Raji (cell line): ENCODE measurements around the gene WDR43.

ENCODE experiments used
- POLR2A ChIP-seq: IDR thresholded peaks from 2 replicates; pipeline ENCODE4 v1.6.1; 2011; ENCODE audit warnings: low read depth, low read length, control low read depth; ENCODE audit not compliant: insufficient read depth

WDR43 gene, protein sequence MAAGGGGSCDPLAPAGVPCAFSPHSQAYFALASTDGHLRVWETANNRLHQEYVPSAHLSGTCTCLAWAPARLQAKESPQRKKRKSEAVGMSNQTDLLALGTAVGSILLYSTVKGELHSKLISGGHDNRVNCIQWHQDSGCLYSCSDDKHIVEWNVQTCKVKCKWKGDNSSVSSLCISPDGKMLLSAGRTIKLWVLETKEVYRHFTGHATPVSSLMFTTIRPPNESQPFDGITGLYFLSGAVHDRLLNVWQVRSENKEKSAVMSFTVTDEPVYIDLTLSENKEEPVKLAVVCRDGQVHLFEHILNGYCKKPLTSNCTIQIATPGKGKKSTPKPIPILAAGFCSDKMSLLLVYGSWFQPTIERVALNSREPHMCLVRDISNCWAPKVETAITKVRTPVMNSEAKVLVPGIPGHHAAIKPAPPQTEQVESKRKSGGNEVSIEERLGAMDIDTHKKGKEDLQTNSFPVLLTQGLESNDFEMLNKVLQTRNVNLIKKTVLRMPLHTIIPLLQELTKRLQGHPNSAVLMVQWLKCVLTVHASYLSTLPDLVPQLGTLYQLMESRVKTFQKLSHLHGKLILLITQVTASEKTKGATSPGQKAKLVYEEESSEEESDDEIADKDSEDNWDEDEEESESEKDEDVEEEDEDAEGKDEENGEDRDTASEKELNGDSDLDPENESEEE

DNA sequence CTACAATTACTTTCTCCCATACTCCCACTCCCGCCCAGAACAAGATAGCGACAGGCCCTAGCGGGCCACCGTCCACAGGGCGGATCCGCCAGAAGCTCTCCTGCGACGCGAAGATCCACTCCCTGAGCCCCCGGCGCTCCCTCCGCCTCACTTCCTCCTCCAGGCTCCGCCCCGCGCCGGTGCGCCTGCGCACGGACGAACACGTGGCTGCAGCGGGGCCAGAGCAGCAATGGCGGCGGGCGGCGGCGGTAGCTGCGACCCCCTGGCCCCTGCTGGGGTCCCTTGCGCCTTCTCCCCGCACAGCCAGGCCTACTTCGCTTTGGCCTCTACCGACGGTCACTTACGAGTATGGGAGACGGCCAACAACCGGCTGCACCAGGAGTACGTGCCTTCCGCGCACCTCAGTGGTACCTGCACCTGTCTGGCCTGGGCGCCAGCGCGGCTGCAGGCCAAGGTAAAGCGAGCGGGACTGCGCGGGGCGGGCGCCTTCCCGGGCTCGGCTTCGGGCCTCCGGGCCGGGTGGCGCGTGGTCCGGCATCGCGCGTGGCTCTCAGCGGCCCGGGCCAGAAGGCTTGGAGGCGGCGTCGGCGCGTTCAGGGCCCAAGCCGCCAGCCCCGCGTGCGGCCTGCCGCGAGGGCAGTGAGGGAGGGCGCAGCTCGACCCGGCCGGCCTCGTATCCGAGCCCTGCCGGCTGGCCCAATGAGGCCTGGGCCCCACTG is at the start of gene WDR43:
TSS of gene WDR43 (plus strand) at position 198 of the 719 bp plus-strand sequence. CDS start at position 230, 32 bp downstream.
- peak; percentile 84 for TF ChIP-seq POLR2A

DNA sequence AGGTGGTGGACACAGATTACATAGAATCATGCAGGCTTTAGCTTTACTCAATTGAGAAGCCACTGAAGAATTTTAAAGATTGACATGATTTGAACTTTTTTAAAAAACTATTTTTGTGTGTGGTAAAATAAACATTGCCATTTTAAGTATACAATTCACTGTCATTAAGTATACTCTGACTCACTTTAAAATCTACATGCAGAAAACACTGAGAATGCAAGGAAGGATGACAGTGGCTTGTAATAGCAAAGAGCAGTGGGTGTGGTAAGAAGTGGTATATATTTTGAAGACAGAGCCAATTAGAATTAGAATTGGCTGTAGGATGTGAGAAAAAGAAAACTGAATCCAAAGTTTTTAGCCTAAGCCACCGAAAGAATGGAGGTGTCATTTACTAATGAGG is 39.3 kb upstream of the WDR43 start:
- no peak for TF ChIP-seq POLR2A

DNA sequence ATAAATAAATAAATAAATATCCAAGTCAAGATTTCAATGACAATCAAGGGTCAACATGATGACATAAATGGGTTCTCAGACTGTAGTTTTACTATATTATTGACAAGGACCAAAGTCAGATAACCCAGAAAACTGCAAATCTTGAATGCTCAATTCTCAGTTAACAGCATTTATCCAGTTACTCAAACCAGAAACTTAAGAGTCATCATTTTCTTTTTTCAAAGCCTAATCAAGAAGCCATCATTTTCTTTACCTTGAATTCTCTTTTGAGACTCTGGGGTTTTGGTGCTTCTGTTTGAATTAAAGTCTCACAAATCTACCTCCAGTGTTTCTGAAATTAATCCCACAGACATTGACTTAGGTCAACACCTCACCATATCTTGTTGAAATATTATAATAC is 38.5 kb upstream of the WDR43 start:
- TF ChIP-seq POLR2A, result no peak

- TF ChIP-seq POLR2A, result no peak
Measured at GRCh38 chr2:28868611-28869010, 25.9 kb upstream of the WDR43 start.

- TF ChIP-seq POLR2A, result no peak
Measured at GRCh38 chr2:28869494-28870145, 24.8 kb upstream of the WDR43 start.

DNA sequence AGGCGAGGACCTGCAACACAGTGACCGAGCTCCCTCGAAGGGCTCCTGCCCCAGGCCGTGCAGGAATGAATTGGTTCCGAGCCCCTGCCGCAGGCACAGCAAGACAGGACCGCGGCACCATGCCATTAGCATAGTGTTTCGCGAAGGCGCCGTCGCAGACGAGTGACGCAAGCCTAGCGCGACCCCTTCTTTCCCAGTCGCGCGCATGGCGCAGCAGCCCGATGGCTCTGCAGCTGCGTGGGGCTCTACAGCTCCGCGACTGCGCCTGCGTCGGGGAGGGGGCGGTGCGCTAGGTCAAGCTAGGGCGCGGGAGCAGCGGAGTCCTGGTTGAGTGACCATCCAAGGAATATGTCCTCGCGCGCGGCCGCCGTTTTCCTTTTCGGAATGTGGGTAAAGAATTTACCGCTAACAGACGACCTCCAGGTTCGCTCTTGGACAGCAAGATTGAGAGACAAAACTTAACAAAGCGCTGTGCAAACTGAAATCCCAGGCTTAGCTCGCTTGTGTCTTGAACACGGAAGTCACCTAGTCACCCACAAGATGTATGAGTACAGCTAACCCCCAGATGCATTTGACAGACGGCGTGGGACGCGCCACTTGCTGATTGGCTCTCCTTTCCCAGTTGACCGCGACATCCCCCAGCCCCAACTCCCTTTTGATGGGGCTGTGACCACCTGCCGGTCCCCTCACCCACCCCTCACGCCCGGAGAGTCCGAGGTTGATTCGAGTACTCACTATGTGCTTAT is 24.1 kb upstream of the WDR43 start, which contains the start of gene TRMT61B:
TSS of gene TRMT61B (minus strand) at position 164 of the 746 bp plus-strand sequence. CDS start at position 132, 32 bp downstream.
- peak; percentile 99 for TF ChIP-seq POLR2A

DNA sequence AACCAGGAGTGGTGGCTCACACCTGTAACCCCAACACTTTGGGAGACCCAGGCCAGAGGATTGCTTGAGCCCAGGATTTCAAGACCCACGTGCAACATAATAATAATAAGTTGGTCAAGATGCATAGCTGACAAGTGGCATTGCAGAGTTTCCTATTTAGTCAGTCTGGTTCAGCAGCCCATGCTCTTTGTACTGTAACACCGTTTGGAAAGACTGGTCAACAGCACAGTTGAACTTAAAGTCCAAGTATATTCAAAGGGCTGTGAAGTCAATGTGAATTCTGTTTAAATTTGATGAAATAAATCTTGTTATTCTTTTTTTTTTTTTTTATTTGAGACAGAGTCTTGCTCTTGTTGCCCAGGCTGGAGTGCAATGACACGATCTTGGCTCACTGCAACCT is 22.8 kb upstream of the WDR43 start:
- no peak for TF ChIP-seq POLR2A

DNA sequence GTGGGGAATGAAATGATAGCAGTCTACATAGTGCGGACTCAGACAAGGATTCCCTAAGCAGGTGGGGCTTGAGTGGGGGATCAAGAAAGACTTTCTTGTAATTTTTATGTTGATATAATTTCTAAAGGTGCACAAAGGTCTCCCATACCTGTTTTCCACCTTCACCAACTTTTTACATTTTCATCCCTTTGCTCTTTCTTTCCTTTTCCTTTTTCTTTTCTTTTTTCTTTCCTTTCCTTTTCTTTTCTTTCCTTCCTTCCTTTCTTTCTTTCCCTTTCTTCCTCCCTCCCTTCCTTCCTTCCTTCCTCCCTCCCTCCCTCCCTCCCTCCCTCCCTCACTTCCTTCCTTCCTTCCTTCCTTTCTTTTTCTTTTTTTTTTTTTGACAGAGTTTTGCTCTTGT is 14.3 kb upstream of the WDR43 start:
- TF ChIP-seq POLR2A, result no peak

GRCh38 chr2:28893488-28893887 is 979 bp upstream of the WDR43 start:
- no peak for TF ChIP-seq POLR2A

DNA sequence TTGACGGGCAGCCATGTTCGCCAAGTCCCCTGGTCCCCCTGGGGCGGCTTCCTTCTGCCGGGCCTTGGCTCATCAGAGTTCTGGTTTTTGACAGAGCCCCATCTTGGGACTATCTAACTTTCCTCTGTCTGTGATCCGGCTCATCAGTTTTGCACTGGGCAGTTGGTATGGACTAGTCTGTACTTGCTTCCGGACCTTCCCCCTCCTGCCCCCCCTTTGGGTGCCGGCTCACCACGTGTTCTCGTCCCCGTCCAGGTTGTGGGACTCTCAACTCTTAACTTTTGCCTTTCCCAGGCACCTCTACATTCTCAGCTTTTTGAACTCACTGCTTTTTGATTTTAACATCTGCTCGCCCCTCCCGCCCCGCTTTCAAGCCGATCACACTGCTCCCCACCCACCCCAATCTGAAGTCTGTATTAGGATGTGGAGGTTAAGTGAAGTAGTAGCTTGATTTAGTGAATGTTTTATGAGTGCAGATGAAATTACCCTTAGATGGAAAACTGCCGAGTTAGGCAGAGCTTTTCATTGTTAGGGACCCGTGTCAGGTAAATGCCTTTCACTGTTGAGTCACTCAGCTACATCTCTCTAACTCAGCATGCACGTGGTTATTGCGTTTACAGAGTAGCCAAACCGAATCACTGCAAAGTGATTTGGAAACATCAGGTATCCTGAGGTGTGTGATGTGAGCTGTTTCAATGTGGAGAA is 874 bp downstream of the WDR43 start:
- TF ChIP-seq POLR2A, result no peak

GRCh38 chr2:28896906-28897305 is 2.4 kb downstream of the WDR43 start:
- no peak for TF ChIP-seq POLR2A

DNA sequence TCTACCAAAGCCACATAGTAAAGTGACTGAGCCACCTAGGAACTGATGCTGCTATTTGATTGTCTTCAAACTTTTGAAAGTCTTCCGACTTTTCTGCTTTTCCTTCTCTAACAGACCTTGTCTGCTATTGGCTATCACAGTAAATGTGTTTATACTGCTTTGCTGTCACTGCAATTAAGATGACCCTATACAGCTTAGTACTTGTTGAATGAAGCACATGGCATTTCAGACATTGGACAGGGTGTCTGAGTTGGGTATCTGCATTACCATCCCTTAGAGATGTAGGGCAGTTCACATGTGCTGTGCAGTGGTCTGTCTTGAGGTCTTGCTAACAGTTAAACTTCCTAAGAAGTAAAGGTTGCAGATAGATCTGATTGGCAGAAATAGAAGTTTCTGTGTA is 3.6 kb downstream of the WDR43 start:
- no peak for TF ChIP-seq POLR2A

- no peak for TF ChIP-seq POLR2A
Measured at GRCh38 chr2:28901202-28901601, 6.7 kb downstream of the WDR43 start.

GRCh38 chr2:28901841-28902240 is 7.4 kb downstream of the WDR43 start:
- no peak for TF ChIP-seq POLR2A

DNA sequence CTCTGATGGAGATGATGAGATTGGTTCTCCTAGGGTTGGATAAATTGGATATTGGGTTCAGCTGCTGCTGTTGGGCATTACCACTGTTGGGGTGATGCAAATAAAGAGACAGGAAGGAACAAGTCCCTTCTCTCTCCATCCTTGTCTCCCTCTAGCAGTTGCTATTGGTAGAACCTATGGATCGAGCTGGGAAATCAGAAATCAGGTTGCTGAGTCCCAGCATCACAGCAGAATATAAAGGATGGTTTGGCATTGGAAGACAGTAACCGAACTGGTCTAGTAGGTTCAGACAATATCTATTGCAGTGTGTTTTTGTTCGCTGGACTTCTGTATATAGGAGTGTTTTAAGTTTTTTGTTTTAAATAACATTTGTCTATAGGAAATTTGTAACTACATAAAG is 8.1 kb downstream of the WDR43 start:
- TF ChIP-seq POLR2A, result no peak
